ENCODE data around the gene SCYL1.

- TF ChIP-seq, protein P1, sequence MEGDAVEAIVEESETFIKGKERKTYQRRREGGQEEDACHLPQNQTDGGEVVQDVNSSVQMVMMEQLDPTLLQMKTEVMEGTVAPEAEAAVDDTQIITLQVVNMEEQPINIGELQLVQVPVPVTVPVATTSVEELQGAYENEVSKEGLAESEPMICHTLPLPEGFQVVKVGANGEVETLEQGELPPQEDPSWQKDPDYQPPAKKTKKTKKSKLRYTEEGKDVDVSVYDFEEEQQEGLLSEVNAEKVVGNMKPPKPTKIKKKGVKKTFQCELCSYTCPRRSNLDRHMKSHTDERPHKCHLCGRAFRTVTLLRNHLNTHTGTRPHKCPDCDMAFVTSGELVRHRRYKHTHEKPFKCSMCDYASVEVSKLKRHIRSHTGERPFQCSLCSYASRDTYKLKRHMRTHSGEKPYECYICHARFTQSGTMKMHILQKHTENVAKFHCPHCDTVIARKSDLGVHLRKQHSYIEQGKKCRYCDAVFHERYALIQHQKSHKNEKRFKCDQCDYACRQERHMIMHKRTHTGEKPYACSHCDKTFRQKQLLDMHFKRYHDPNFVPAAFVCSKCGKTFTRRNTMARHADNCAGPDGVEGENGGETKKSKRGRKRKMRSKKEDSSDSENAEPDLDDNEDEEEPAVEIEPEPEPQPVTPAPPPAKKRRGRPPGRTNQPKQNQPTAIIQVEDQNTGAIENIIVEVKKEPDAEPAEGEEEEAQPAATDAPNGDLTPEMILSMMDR (IDR thresholded peaks at IDR 0.05) = no peak
- no peak for TF ChIP-seq POLR2A (IDR thresholded peaks at IDR 0.05)
- no peak for TF ChIP-seq POLR2AphosphoS5 (IDR thresholded peaks at IDR 0.05)
These were observed 4.0 kb downstream of the SCYL1 start for GRCh38 chr11:65528819-65529350.
